ENCODE results near the gene TJP2. TPM values are rescaled to one million over a fixed set of nuclear protein-coding genes. Genes with fewer than 3 reads are reported as not detected.

The TJP2 gene
- total RNA-seq, 1 donor from 2014 or later: 6.0 TPM

DNA sequence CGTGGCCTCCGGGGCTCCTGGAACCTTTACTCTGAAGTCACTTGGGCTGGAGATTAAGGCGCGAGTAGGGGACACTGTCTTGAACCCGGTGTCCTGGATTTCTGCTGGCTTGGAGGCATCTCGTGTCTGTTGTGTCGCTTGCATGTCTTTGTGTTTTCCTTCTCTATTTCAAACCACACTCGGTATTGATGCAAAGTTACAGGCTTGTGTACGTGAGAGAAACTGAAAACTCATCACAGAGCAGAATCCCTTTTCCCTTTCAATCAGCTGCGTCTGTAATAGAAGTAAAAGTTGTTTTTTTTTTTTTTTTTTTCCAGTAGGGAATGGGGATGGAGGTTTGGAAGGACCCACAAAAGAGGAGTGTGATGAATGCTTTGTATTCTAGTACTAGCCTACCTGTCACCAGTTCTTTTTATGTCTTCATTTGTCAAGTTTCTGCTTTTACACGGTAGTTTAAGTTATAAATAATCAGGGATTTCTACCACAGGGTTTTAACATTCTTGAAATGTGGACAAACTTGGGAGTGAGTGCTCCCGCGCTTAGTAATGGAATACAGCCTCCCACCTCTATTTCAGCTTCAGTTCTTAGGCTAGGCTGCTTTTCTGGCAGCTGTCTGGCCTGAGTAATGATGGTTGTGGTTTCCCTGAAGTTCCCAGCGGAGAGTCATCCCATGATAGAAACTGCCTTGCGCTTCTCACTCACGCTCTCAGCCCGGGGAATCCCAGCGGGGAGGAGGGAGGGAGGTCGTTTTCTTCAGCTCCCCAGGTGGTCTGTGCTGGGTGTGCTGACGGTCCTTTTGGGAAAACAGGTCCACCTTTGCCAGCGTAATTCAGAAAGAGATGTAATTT is 763 bp downstream of the TJP2 start:
- peaks cover 6% of the 10 kb centered on the region for H3K27me3 Mint-ChIP-seq (ENCODE audit: unreplicated experiment)
- H3K4me1 Mint-ChIP-seq (ENCODE audit: low read depth, unreplicated experiment): peaks cover 18% of the 10 kb centered on the region
- peak; percentile 58 for DNase-seq
- no peaks in the 10 kb centered on the region for H3K36me3 Mint-ChIP-seq (ENCODE audit: unreplicated experiment)
- peak overlapping the region; percentile 89 for H3K4me3 Mint-ChIP-seq (ENCODE audit: unreplicated experiment)
- peaks cover 4% of the 10 kb centered on the region for H3K9me3 Mint-ChIP-seq (ENCODE audit: unreplicated experiment)
- TF ChIP-seq, protein P1, sequence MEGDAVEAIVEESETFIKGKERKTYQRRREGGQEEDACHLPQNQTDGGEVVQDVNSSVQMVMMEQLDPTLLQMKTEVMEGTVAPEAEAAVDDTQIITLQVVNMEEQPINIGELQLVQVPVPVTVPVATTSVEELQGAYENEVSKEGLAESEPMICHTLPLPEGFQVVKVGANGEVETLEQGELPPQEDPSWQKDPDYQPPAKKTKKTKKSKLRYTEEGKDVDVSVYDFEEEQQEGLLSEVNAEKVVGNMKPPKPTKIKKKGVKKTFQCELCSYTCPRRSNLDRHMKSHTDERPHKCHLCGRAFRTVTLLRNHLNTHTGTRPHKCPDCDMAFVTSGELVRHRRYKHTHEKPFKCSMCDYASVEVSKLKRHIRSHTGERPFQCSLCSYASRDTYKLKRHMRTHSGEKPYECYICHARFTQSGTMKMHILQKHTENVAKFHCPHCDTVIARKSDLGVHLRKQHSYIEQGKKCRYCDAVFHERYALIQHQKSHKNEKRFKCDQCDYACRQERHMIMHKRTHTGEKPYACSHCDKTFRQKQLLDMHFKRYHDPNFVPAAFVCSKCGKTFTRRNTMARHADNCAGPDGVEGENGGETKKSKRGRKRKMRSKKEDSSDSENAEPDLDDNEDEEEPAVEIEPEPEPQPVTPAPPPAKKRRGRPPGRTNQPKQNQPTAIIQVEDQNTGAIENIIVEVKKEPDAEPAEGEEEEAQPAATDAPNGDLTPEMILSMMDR (IDR thresholded peaks at IDR 0.05; ENCODE audit: partially characterized antibody, unreplicated experiment): no peak
- no peak overlapping the region for H3K27ac Mint-ChIP-seq (ENCODE audit: unreplicated experiment)

DNA sequence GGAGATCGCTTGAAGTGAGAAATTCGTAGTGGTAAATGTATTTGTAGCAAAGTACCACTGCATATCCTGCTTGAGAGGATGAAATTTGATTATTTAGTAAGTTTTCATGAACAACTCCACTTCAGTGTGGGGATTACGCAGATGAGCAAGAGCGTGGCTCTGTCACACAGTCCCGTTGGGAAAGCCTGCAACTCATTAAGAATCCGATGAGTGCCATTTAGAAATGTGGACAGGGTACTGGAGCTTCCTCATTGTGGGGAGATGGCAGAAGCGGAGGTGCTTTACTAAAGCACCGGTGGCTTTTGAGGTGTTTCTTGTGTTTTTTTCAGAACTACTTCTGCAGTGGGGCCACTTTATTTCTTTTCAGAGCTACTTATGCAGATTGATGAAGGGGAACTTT is 1.4 kb downstream of the TJP2 start:
- TF ChIP-seq, protein P1 (IDR thresholded peaks at IDR 0.05; ENCODE audit: partially characterized antibody, unreplicated experiment): no peak
- H3K36me3 Mint-ChIP-seq (ENCODE audit: unreplicated experiment): no peaks in the 10 kb centered on the region
- peak overlapping the region; percentile 89 for H3K4me3 Mint-ChIP-seq (ENCODE audit: unreplicated experiment)
- peaks cover 6% of the 10 kb centered on the region for H3K27me3 Mint-ChIP-seq (ENCODE audit: unreplicated experiment)
- H3K27ac Mint-ChIP-seq (ENCODE audit: unreplicated experiment): no peak overlapping the region
- H3K9me3 Mint-ChIP-seq (ENCODE audit: unreplicated experiment): peaks cover 4% of the 10 kb centered on the region
- no peak for DNase-seq
- peaks cover 18% of the 10 kb centered on the region for H3K4me1 Mint-ChIP-seq (ENCODE audit: low read depth, unreplicated experiment)

DNA sequence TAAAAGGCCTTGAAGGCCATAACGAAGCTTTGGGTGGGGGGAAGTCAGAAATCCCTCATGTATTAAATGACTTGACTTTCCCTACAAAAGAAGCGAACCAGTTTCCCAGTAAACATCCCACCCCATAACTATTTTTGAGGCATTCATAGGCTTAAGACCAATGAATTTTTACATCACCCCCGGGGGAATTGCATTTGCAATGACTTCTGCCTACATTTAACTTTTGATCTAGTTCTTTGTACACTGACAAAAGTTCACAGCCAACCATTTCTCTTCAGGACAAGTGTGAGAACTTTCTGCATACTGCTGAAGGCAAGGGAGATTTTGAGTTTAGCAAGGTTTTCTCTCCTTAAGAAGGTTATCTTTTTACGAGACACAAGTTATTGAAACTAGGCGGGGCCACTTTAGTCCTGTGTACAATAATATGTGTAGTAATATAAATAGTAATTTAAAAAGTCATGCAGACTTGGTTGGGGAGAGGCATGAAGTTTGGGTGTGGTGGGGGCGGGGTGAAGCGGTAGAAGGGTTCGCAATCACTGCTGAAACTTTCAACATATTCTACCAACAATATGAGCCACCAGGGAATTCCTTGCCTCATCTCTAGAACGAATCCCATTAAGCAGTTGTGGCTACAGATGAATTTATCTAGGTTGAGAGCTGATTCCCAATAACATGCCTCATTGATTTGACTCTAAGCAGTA is 2.5 kb downstream of the TJP2 start:
- peaks cover 6% of the 10 kb centered on the region for H3K27me3 Mint-ChIP-seq (ENCODE audit: unreplicated experiment)
- TF ChIP-seq, protein P1 (IDR thresholded peaks at IDR 0.05; ENCODE audit: partially characterized antibody, unreplicated experiment): no peak

DNA sequence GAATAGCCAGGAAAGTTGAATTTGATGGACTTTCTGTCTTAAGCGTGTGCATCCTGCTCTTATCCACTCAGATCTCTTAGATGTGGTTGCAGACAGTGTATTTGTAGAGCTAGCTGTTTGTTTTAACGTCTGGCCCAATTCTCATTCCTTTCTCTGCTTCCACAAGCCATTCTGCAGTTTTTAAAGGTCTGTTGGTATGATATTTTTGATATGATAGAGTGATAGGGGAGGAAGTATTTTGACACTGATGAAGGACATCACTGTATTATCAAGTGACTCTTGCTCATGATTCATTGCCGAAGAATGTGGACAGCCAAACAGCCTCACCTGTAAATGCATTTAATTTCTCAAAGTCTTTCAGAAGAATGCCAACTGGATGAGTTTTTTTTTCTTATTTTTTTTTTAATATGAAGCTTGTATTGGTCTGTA is 4.5 kb downstream of the TJP2 start:
- no peak for DNase-seq
- no peak overlapping the region for H3K4me3 Mint-ChIP-seq (ENCODE audit: unreplicated experiment)
- H3K4me1 Mint-ChIP-seq (ENCODE audit: low read depth, unreplicated experiment): peaks cover 22% of the 10 kb centered on the region
- no peaks in the 10 kb centered on the region for H3K36me3 Mint-ChIP-seq (ENCODE audit: unreplicated experiment)
- H3K27ac Mint-ChIP-seq (ENCODE audit: unreplicated experiment): no peak overlapping the region
- H3K27me3 Mint-ChIP-seq (ENCODE audit: unreplicated experiment): peaks cover 4% of the 10 kb centered on the region
- peaks cover under 1% of the 10 kb centered on the region for H3K9me3 Mint-ChIP-seq (ENCODE audit: unreplicated experiment)
- TF ChIP-seq, protein P1 (IDR thresholded peaks at IDR 0.05; ENCODE audit: partially characterized antibody, unreplicated experiment): no peak

More for the DNA sequence above, 2.5 kb downstream of the TJP2 start:
- H3K36me3 Mint-ChIP-seq (ENCODE audit: unreplicated experiment): no peaks in the 10 kb centered on the region
- H3K4me3 Mint-ChIP-seq (ENCODE audit: unreplicated experiment): no peak overlapping the region
- DNase-seq: no peak
- no peak overlapping the region for H3K27ac Mint-ChIP-seq (ENCODE audit: unreplicated experiment)
- H3K4me1 Mint-ChIP-seq (ENCODE audit: low read depth, unreplicated experiment): peaks cover 18% of the 10 kb centered on the region
- H3K9me3 Mint-ChIP-seq (ENCODE audit: unreplicated experiment): peaks cover 4% of the 10 kb centered on the region

DNA sequence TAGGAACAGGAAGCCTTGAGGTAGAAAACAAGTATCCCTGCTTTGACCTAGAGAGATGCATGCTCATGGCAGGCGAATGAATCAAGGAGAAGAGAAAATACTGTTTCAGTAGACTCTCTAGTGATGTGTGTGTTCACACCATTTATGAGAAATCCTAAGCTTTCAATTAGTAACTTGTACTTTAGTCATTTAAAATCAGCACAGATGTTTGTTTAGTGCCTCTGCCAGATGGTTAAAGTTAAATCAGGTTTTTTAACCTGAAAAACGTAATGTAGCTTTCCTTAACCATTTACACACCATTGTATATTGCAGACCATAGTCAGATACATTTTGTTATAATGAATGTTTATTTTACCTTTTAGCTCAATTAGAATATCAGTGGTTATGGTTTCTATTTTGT is 5.0 kb downstream of the TJP2 start:
- H3K4me1 Mint-ChIP-seq (ENCODE audit: low read depth, unreplicated experiment): peaks cover 22% of the 10 kb centered on the region
- no peak overlapping the region for H3K27ac Mint-ChIP-seq (ENCODE audit: unreplicated experiment)
- DNase-seq: no peak

More for the DNA sequence above, 5.0 kb downstream of the TJP2 start:
- H3K4me3 Mint-ChIP-seq (ENCODE audit: unreplicated experiment): no peak overlapping the region
- H3K27me3 Mint-ChIP-seq (ENCODE audit: unreplicated experiment): peaks cover 4% of the 10 kb centered on the region
- H3K36me3 Mint-ChIP-seq (ENCODE audit: unreplicated experiment): no peaks in the 10 kb centered on the region
- TF ChIP-seq, protein P1 (IDR thresholded peaks at IDR 0.05; ENCODE audit: partially characterized antibody, unreplicated experiment): no peak
- no peaks in the 10 kb centered on the region for H3K9me3 Mint-ChIP-seq (ENCODE audit: unreplicated experiment)
